Measurements from ENCODE around the gene POLL.
"Not testable (repeated sequence)": the region's sequence is repeated elsewhere in the genome, so short reads cannot be mapped to it uniquely, and the experiment has no call there.

POLL gene

GRCh38 chr10:101587725-101588653, at the start of gene POLL, which contains the start of gene DPCD:
TSS of gene POLL (minus strand) at chr10:101588257. CDS start at chr10:101587360, 897 bp downstream.
TSS of gene DPCD (plus strand) at chr10:101588321. CDS start at chr10:101588337, 16 bp downstream.
- peak; percentile 98 for DNase-seq (ENCODE audit: low read depth, low spot score)

DNA sequence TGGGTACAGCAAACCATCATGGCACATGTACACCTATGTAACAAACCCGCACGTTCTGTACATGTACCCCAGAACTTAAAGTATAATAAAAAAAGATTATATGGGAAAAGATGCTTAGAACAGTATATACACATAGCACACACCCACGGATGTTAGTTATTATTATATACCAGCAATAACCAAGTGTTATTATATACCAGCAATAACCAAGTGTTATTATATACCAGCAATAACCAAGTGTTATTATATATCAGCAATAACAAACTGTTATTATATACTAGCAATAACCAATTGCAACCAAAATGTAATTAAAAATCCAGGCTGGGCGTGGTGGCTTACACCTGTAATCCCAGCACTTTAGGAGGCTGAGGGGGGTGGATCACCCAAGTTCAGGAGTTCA, 45.5 kb upstream of the POLL start:
- DNase-seq (ENCODE audit: low read depth, low spot score), result not testable (repeated sequence)

DNA sequence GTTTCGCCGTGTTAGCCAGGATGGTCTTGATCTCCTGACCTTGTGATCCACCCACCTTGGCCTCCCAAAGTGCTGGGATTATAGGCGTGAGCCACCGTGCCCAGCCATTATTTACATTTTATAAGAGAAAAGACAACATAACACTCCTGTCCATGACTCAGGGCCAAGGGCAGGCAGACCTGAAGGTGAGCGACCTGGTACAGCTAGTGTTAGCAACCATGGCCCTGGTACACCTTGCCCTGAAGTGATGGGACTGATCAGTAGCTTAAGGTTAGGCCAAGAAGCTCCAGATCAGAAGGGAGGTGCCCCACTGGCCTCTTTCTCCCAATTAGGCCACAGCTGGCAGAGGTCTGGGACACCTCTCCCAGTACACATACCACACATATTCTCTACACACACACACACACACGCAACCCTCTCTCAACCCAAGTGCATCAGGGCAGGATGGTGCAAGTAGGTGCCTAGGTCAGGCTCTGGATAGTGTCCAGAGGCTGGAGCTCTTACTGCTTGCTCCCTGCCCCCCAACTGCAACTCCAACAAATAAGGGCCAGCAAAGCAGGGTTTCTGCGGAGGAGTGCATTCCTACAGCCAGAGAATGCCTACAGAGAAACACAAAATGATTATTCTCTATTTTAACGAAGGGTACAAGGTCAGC, 43.9 kb upstream of the POLL start:
- no peak for DNase-seq (ENCODE audit: low read depth, low spot score)

- no peak for DNase-seq (ENCODE audit: low read depth, low spot score)
Measured at GRCh38 chr10:101630633-101630920, 42.5 kb upstream of the POLL start.

DNA sequence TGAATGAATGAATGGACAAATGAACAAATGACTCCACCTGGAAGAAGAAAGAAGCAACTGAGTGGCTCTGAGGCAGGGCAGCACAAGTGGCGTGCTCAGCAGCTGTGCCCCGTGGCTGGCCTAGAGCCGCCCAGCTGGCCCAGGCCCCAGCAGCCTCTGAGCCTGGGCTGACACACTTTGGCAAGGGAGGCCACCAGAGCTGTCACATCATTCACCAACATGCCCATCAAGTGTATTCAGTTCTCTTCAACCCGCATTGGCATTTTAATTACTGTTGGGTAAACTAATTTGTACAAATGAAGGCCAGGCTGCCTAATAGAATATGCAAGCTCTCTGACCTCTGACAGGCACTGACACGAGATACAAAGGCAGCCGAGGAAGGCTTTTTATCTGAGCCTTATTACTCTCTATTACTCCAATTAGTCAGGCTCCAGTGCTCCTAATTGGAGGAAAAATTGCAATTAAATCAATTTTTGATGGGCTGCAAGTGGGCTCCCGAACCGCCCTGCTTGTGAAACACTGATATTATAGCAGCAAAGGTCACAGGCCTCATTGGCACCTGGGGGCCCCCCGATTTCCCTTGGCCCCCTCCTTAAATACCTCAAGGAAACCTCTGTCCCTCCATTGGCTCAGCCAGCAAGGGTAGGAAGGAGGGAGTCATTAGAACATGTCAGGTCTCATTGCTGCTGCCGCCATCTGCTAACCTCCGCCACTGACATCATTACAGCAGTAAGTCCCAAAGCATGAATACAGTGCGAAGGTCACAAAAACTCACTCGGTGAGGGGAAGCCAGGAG, 42.0 kb upstream of the POLL start:
- DNase-seq (ENCODE audit: low read depth, low spot score), result no peak

GRCh38 chr10:101625821-101626412, 37.9 kb upstream of the POLL start:
- no peak for DNase-seq (ENCODE audit: low read depth, low spot score)

DNA sequence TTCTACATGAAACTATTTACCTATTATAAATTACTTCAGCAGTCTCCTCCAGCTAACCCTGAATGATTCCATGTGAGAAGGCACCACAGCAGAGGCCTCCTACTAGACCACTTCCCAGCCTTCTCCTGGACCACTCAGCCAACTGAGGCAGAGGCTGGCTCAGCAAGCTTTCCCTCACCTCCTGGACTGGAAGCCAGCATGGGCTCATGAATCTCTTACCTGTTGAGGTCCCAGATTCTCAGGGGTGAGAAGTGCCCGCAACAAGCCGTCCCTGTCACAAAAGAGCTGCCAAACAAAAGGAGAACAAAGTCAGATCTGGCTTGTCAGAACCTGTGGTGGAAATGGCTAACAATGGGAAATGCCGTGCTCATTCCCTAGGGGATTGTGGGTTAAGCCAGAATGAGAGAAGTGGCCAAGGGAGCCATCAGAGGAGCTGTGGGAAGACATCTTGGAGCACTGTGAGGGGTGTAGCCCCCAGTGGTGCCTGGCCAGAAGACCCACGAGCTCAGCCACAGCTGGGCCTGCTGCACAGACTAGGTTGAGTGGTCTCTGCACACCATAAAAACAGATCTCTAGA, 36.6 kb upstream of the POLL start:
- no peak for DNase-seq (ENCODE audit: low read depth, low spot score)

DNA sequence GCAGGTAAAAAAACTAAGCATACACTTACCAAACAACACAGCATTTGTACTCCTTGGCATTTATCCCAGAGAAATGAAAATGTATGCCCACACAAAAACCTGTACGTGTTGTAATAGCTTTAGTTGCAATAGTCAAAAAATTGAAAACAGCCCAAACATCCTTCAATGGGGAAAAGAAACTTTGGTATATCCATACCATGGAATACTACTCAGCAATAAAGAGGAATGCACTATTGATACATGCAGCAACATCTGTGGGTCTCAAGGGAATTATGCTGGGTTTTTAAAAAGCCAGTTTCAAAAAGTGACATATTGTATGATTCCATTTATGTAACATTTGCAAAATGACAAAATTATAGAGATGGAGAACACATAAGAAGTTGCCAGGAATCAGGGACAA, 35.5 kb upstream of the POLL start:
- DNase-seq (ENCODE audit: low read depth, low spot score), result no peak

DNA sequence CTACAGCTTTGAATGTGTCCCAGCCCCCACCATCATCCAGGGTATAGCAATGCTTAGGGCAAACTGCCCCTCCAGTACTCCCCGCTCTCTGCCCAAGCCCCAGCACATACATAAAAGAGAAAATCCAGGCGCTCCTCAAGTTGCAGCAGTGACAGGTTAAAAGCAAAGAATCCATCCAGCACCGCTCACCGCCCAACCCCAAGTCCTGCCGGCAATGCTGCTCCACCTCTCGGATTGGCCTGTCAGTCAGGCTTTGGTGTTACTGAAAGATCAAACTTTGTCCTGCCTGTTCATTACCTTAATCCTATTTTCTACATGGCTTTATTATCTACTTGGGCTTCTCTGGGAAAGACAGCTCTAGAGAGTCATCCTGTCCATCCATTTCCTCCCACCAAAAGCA, 31.9 kb upstream of the POLL start:
- DNase-seq (ENCODE audit: low read depth, low spot score), result no peak

- no peak for DNase-seq (ENCODE audit: low read depth, low spot score)
Measured at GRCh38 chr10:101618871-101619270, 30.8 kb upstream of the POLL start.

- no peak for DNase-seq (ENCODE audit: low read depth, low spot score)
Measured at GRCh38 chr10:101617824-101618568, 29.9 kb upstream of the POLL start.

GRCh38 chr10:101617102-101617823, 29.2 kb upstream of the POLL start:
- DNase-seq (ENCODE audit: low read depth, low spot score), result no peak

- DNase-seq (ENCODE audit: low read depth, low spot score), result no peak
Measured at GRCh38 chr10:101616415-101617101, 28.5 kb upstream of the POLL start.

- no peak for DNase-seq (ENCODE audit: low read depth, low spot score)
Measured at GRCh38 chr10:101615525-101616116, 27.6 kb upstream of the POLL start.

GRCh38 chr10:101614663-101615524, 26.8 kb upstream of the POLL start:
- no peak for DNase-seq (ENCODE audit: low read depth, low spot score)

- DNase-seq (ENCODE audit: low read depth, low spot score), result no peak
Measured at GRCh38 chr10:101613646-101614045, 25.6 kb upstream of the POLL start.

DNA sequence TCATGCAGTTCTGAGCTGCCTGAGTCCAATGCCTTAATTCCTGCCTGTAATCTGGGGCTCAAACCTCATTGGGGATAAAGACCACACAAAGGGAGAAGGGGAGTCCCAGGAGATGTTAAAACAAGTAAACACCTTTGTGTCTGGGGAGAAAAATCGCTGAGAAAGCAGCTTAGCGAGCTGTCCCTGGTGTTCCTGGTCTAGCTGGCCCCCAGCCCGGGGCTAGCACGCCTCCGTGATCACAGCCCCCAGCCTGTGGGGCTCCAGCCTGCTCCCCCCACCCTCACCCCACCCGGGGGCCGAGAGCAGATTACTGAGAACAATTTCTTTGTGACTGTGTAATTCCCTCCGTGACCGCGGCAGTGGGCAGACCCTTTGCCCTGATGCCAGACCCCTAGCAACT, 24.8 kb upstream of the POLL start:
- DNase-seq (ENCODE audit: low read depth, low spot score), result no peak

DNA sequence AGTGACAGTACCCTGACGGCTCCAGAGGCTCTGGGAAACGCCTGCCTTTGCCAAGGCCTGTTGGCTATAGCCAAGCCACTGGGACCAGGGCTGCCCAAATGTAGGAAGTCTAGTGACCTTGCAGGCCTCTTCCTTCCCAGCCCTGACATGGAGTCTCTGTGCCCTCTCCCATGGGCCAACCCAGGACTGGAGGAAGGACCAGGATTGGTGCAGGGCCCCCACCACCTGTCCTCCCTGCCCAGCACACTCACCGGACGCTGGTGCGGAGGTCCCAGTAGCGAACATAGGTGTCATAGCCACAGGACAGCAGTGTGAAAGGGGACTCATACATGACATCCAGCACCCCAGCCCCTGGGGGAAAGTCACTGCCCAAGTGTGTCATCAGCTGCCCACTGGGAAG, 24.0 kb upstream of the POLL start:
- DNase-seq (ENCODE audit: low read depth, low spot score), result no peak
